ENCODE measurements around the gene NEB. TPM values are rescaled to one million over a fixed set of nuclear protein-coding genes. Genes with fewer than 3 reads are reported as not detected.

Gene NEB
- total RNA-seq, 4 donors from 2014 or later = 0.60 to 7.0 (median 1.4) TPM

DNA sequence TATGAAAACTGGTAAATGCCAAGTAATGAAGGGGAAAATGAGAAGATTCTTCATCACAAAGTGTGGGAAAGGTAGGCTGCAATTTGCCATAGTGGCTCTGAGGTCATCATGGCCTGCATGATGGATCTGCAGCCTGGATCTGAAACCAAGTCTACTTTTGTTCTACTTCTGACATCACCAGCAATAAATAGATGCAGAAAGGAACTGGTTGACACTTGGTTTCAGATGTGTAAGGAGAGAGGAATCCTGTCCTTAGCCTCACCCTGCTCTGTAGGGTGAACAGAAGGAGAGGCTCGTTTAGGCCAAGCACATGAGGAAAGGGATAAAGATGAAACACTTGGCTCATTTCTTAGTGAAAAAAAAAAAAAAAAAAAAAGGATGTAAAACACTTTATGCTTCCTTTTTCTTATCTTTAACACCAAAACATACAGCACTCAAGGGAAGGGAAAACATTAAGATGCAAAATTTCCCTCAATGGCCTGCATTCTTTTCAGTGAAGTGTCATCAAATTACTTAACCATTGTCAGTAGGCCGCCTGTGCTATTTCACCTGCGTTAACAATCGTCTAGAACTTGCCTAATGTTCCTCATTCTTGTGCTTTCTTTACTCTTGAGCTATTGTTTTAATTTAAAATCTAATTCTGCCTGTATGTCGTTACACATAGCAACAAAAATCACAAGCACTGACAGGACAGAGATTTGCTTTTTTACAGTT is 3.9 kb downstream of the NEB start:
- intact Hi-C loops (cut with DNase I; ENCODE audit: low total_unique reads) = no loop called here
- DNase-seq = no peak
- Histone ChIP-seq H3K9me3 (no peaks in the 10 kb centered on the region), H3K27me3 (no peaks in the 10 kb centered on the region), H3K4me1 (no peaks in the 10 kb centered on the region), H3K27ac (no peak overlapping the region), H3K4me3 (no peak overlapping the region), H3K36me3 (no peaks in the 10 kb centered on the region)
- in situ Hi-C loops (cut with MboI; ENCODE audit: low pct_ligation_motif_present in 1 of 4, low pct_unique_long_range_greater_than_20kb in 1 of 4, low sequenced_read_pairs in 3 of 4) = no loop called here
- TF ChIP-seq EP300 (IDR thresholded peaks at IDR 0.05; ENCODE audit: low read depth) (no peak), POLR2A (IDR thresholded peaks at IDR 0.05) (no peak), POLR2AphosphoS5 (IDR thresholded peaks at IDR 0.05) (no peak)
- TF ChIP-seq, protein P1, sequence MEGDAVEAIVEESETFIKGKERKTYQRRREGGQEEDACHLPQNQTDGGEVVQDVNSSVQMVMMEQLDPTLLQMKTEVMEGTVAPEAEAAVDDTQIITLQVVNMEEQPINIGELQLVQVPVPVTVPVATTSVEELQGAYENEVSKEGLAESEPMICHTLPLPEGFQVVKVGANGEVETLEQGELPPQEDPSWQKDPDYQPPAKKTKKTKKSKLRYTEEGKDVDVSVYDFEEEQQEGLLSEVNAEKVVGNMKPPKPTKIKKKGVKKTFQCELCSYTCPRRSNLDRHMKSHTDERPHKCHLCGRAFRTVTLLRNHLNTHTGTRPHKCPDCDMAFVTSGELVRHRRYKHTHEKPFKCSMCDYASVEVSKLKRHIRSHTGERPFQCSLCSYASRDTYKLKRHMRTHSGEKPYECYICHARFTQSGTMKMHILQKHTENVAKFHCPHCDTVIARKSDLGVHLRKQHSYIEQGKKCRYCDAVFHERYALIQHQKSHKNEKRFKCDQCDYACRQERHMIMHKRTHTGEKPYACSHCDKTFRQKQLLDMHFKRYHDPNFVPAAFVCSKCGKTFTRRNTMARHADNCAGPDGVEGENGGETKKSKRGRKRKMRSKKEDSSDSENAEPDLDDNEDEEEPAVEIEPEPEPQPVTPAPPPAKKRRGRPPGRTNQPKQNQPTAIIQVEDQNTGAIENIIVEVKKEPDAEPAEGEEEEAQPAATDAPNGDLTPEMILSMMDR (IDR thresholded peaks at IDR 0.05) = no peak
- WGBS, 2 donors (ENCODE audit: low coverage in 1 of 2) = 57 to 69% methylated on average over 5 of the region's 5 CpGs

DNA sequence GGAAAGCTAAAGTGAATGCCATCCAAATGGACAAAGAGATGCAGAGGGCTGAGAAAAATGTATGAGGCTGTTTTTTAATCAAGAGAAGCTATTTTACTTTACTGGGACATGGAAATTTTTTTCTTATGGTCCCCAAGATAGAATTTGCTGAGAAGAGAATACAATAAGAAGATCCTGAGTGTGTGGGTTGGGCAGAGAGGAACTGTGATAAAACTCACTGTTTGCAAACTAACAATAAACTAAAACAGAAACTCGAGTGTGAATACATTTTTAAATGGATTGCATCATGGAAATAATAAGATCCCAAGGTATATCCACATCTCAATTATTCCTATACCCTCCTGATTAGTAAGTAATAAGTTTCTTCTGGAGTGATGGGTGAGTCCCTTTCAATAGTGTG is 4.4 kb downstream of the NEB start:
- Histone ChIP-seq H3K27me3 (no peaks in the 10 kb centered on the region), H3K36me3 (no peaks in the 10 kb centered on the region), H3K9me3 (no peaks in the 10 kb centered on the region), H3K27ac (no peak overlapping the region), H3K4me1 (no peaks in the 10 kb centered on the region), H3K4me3 (no peak overlapping the region)
- WGBS, 2 donors (ENCODE audit: low coverage in 1 of 2) = 17 to 21% methylated on average over 1 of the region's 1 CpG
- intact Hi-C loops (cut with DNase I; ENCODE audit: low total_unique reads) (no loop called here), in situ Hi-C loops (cut with MboI; ENCODE audit: low pct_ligation_motif_present in 1 of 4, low pct_unique_long_range_greater_than_20kb in 1 of 4, low sequenced_read_pairs in 3 of 4) (no loop called here)
- TF ChIP-seq POLR2A (IDR thresholded peaks at IDR 0.05) (no peak), EP300 (IDR thresholded peaks at IDR 0.05; ENCODE audit: low read depth) (no peak), POLR2AphosphoS5 (IDR thresholded peaks at IDR 0.05) (no peak)
- TF ChIP-seq, protein P1 (IDR thresholded peaks at IDR 0.05) = no peak
- DNase-seq = no peak

DNA sequence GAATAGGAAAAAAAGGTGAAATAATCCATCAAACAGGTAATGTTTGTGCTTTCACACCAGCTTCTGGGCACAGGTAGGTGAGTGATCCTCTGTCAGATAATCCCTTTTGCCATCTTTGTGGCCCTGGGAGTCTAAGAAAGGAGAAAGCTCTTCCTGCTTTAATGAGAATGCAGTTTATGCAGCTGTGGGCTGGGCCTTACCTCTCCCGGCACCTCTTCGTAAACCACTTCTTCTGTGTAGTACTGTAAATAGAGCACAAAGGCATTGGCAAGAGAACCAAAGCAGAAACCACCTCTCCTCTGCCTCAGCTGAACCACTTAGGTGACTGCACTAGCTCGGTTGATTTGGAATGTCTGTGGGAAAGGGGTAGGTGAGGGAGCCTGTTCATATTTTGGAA is 4.9 kb downstream of the NEB start:
- in situ Hi-C loops (cut with MboI; ENCODE audit: low pct_ligation_motif_present in 1 of 4, low pct_unique_long_range_greater_than_20kb in 1 of 4, low sequenced_read_pairs in 3 of 4) = no loop called here

DNA sequence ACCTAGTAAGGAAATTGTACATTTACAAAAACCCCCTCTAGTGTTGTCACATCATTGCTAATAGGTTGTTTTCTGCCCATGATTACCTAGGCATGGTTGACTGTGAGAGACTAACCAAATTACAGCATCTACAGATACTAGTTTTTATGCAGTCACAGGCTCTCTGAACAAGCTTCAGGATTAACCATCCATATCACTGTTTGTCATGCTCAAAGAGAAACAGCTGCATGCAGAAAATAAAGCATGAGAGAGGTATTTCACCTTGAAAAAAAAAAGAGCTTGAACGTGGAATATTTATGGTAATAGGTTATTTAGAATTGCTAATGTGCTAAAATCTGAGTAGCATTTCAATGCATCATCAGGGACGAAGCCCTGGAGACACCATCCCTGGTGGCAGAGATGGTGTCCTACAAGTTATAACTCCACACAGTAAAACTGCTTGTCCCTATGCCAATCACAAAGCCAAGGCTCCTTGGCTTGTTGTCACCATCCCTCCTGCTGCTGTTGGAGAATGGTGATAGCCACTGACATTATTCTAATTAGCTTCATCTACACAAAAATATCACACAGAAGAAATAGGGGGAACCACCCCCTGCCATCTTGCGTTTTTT is 5.4 kb downstream of the NEB start:
- DNase-seq = no peak
- TF ChIP-seq POLR2AphosphoS5 (IDR thresholded peaks at IDR 0.05) (no peak), POLR2A (IDR thresholded peaks at IDR 0.05) (no peak)
- TF ChIP-seq, protein P1 (IDR thresholded peaks at IDR 0.05) = no peak
- intact Hi-C loops (cut with DNase I; ENCODE audit: low total_unique reads) = no loop called here
- Histone ChIP-seq H3K9me3 (no peaks in the 10 kb centered on the region), H3K36me3 (no peaks in the 10 kb centered on the region), H3K27me3 (no peaks in the 10 kb centered on the region), H3K4me3 (no peak overlapping the region), H3K27ac (no peak overlapping the region), H3K4me1 (no peaks in the 10 kb centered on the region)
- in situ Hi-C loops (cut with MboI; ENCODE audit: low pct_ligation_motif_present in 1 of 4, low pct_unique_long_range_greater_than_20kb in 1 of 4, low sequenced_read_pairs in 3 of 4) = no loop called here
- 76 to 88% methylated on average over 3 of the region's 3 CpGs for WGBS, 2 donors (ENCODE audit: low coverage in 1 of 2)

More for the DNA sequence above, 4.9 kb downstream of the NEB start:
- Histone ChIP-seq H3K27ac (no peak overlapping the region), H3K36me3 (no peaks in the 10 kb centered on the region), H3K27me3 (no peaks in the 10 kb centered on the region), H3K4me3 (no peak overlapping the region), H3K9me3 (no peaks in the 10 kb centered on the region), H3K4me1 (no peaks in the 10 kb centered on the region)
- no peak for TF ChIP-seq POLR2A (IDR thresholded peaks at IDR 0.05)
- TF ChIP-seq, protein P1 (IDR thresholded peaks at IDR 0.05) = no peak
- TF ChIP-seq POLR2AphosphoS5 (IDR thresholded peaks at IDR 0.05) = no peak
- DNase-seq = no peak
- intact Hi-C loops (cut with DNase I; ENCODE audit: low total_unique reads) = no loop called here
- WGBS, 2 donors (ENCODE audit: low coverage in 1 of 2) = 85% methylated on average over 3 of the region's 3 CpGs; no CpG with 5 or more reads in 1 of the 2 donors

Measured in transverse colon (tissue), 4 donors.